HG03064 (cell line): ENCODE data around the gene DAZAP1.
"Not testable (repeated sequence)": the region's sequence is repeated elsewhere in the genome, so short reads cannot be mapped to it uniquely, and the experiment has no call there.

Experiments used
- ATAC-seq: cut with Tn5 transposase; IDR thresholded peaks from one replicate; pipeline ENCODE4 v1.9.1; 2021; ENCODE audit warnings: low read depth; ENCODE audit not compliant: unreplicated experiment

The DAZAP1 gene

GRCh38 chr19:1469255-1470054 lies 62.1 kb downstream of the DAZAP1 start:
- ATAC-seq, result no peak

GRCh38 chr19:1470055-1470304 lies 62.6 kb downstream of the DAZAP1 start:
- no peak for ATAC-seq

GRCh38 chr19:1470305-1471009 lies 63.1 kb downstream of the DAZAP1 start:
- no peak for ATAC-seq

- ATAC-seq, result no peak
Observed at GRCh38 chr19:1471010-1471514, 63.7 kb downstream of the DAZAP1 start.

GRCh38 chr19:1471515-1472160 lies 64.3 kb downstream of the DAZAP1 start:
- no peak for ATAC-seq

GRCh38 chr19:1472231-1473084 lies 65.1 kb downstream of the DAZAP1 start:
- no peak for ATAC-seq

- ATAC-seq, result no peak
Observed at GRCh38 chr19:1473085-1473851, 65.9 kb downstream of the DAZAP1 start.

GRCh38 chr19:1474011-1474764 lies 66.8 kb downstream of the DAZAP1 start:
- ATAC-seq, result no peak

- no peak for ATAC-seq
Observed at GRCh38 chr19:1474765-1475351, 67.5 kb downstream of the DAZAP1 start.

GRCh38 chr19:1475751-1476437 lies 68.5 kb downstream of the DAZAP1 start:
- no peak for ATAC-seq

- ATAC-seq, result not testable (repeated sequence)
Observed at GRCh38 chr19:1477056-1477455, 69.7 kb downstream of the DAZAP1 start.

GRCh38 chr19:1478934-1479707 lies 71.7 kb downstream of the DAZAP1 start, which contains the start of gene C19orf25:
TSS of gene C19orf25 (minus strand) at chr19:1479215. CDS start at chr19:1478903, 312 bp downstream.
- ATAC-seq, result peak; percentile 68

GRCh38 chr19:1481224-1481892 lies 74.0 kb downstream of the DAZAP1 start:
- no peak for ATAC-seq

GRCh38 chr19:1481893-1482360 lies 74.5 kb downstream of the DAZAP1 start:
- no peak for ATAC-seq

GRCh38 chr19:1482361-1483130 lies 75.2 kb downstream of the DAZAP1 start:
- no peak for ATAC-seq
